Esophagus muscularis mucosa (tissue), 3 donors: ENCODE data around the gene ICOS.

Experiments
- CTCF ChIP-seq, 3 experiments: fragments of 200-600 bp in 2 of 3; fragments of 450-650 bp in 1 of 3; sonication (generic) in 2 of 3; IDR thresholded peaks; one replicate each; pipeline ENCODE4 v1.5.1; 2017 to 2019; ENCODE audit warnings: antibody characterized with exemption in 3 of 3, mild to moderate bottlenecking in 2 of 3, moderate library complexity in 1 of 3
- EP300 ChIP-seq: sonication (generic); formaldehyde crosslinking; IDR thresholded peaks from one replicate; pipeline ENCODE4 v1.6.1; 2017; ENCODE audit warnings: antibody characterized with exemption

- TF ChIP-seq CTCF (IDR thresholded peaks at IDR 0.05) = no peak
- TF ChIP-seq EP300 = no peak
These were observed 48.9 kb upstream of the ICOS start for GRCh38 chr2:203887677-203888076.
